Tibial nerve (tissue), 3 donors: ENCODE measurements around the gene SERINC2.

Experiments
- POLR2A ChIP-seq, 2 donors: fragments of 450-650 bp; IDR thresholded peaks; one replicate each; pipeline ENCODE4 v1.6.1; 2017; ENCODE audit warnings: antibody characterized with exemption in 2 of 2, mild to moderate bottlenecking in 2 of 2, moderate library complexity in 2 of 2
- TF ChIP-seq, protein P1 (sequence below), 5 experiments: fragments of 200-600 bp in 3 of 5; fragments of 450-650 bp in 2 of 5; sonication (generic) in 3 of 5; IDR thresholded peaks; one replicate each; pipeline ENCODE4 v1.5.1; 2016 to 2019; ENCODE audit warnings: antibody characterized with exemption in 5 of 5, mild to moderate bottlenecking in 3 of 5, moderate library complexity in 2 of 5

DNA sequence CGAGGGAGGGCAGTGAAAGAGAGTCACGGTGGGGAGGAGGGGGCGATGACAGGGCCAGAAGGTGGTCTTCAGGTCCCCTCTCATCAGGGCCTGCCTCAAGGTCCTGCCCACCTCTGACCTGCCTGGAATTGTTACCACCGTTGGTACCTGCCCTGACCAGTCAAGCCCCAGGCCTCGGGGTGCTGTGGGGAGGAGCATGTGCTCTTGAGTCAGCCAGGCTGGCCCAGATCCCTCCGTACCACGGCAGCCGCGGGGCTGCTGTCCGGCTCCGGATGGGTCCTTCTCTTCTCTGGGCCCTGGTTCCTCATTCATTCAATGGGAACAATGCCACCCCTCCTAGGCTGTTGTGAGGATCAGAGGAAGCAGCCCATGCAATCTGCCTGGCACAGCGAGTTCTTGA is 22.0 kb downstream of the SERINC2 start:
- TF ChIP-seq, protein P1, sequence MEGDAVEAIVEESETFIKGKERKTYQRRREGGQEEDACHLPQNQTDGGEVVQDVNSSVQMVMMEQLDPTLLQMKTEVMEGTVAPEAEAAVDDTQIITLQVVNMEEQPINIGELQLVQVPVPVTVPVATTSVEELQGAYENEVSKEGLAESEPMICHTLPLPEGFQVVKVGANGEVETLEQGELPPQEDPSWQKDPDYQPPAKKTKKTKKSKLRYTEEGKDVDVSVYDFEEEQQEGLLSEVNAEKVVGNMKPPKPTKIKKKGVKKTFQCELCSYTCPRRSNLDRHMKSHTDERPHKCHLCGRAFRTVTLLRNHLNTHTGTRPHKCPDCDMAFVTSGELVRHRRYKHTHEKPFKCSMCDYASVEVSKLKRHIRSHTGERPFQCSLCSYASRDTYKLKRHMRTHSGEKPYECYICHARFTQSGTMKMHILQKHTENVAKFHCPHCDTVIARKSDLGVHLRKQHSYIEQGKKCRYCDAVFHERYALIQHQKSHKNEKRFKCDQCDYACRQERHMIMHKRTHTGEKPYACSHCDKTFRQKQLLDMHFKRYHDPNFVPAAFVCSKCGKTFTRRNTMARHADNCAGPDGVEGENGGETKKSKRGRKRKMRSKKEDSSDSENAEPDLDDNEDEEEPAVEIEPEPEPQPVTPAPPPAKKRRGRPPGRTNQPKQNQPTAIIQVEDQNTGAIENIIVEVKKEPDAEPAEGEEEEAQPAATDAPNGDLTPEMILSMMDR (IDR thresholded peaks at IDR 0.05), result no peak
- no peak for TF ChIP-seq POLR2A (IDR thresholded peaks at IDR 0.05)
